Endometrium (tissue), 2 donors: Measurements from ENCODE around the gene LIMD2.
"Not testable (repeated sequence)": the region's sequence is repeated elsewhere in the genome, so short reads cannot be mapped to it uniquely, and the experiment has no call there.

Experiments used
- FAIRE-seq: peaks from 2 replicates; lab custom pipeline; 2012; peaks lifted over from hg19 to GRCh38; lab: Jason Lieb, UNC
- donor health status: control.
- donor health status: control.

LIMD2 gene

DNA sequence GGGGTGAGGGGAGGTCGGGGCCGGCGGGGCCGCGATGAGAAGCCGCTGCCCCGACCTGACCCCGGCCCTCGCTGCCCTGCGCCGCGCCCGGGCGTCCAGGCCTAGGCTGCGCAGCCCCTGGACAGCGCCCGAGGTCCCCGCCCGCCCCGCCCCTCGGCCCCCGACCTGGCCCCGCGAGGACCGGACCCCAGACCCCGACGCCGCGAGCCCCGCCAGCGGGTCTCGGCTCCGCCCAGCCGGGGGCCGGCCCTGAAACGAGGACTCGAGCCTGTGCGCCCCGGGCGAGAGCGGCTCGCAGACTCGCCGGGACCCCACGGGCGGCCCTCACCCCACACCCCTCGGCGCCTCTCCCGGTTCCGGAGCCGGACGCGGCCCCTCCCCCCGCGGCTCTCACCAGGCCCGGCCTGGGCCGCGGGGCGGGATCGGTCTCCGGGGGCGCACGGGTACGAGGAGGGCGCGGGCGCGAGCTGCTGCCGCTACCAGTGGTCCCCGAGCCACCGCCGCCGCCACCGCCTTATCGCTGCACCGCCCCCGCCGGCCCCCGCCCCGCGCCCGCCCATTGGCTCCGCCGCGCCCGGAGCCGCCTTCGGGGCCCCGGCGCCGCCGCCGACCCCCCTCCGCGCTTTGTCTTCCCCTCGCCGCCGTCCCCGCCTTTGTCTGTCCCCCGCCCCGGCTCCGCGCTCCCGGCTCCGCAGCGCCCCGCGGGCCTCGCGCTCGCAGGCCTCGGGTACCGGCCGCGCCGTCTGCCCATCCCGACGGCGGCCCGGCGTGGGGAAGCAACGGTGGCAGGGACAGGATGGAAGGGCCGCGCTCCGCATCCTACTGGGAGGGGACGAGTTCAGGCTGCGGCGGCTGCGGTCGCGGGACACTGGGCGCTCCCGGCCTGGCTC, at the start of gene LIMD2:
Gene LIMD2, minus strand, starts transcription at position 488 of the 890 bp plus-strand sequence. CDS start 827 bp downstream, outside the sequence.
- FAIRE-seq = no peak

DNA sequence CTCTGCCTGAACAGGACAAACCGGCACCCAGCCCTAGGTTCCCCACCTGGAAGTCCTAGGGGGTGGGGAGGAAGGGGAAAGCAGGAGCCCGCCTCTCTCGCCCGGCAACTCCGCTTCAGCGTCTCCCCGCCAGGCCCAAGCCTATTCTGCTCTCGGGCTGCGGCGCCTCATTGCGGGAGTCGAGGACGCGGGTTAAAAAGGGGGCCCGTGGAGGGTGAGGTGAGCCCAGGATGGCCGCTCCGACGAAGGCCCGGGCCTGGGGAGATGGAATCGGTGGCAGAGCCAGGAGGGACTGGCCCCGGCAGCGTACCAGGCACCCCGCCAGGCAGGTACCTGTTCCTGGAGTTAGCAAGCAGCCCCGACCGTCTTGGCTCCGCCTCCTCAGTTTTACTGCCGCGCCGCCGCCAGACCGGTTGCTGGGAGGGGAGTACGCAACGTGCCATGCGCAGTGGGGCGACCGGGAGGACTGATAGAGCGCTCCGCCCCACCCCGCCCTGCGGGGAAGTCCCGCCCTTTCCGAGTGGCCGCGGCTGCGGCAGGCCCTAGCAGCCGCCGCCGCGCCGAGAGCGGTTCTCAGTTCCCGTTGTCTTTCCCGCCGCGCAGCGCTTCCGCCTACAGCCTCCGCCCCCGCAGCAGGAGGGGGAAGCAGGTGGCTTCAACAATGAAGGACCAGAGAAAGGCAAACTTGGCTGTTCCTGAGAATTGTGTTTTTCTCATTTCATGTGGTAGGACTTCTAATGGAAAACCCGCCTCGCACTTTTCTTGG, 41.7 kb upstream of the LIMD2 start, which contains the start of gene STRADA:
Gene STRADA, minus strand, starts transcription at position 392 of the 766 bp plus-strand sequence. CDS start 13,430 bp downstream, outside the sequence.
- no peak for FAIRE-seq

DNA sequence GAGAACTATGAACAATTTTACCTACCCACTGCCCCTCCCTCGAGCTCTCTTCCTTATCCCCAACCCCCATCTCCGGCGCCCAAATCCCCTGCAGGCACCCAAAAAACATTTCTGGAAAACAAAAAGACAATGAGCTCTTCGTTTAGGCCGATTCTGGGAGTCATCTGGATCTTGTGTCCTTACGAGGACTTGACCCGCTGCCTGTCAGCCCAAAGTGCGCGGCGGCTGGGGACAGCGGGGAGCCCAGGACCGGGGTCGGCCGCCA, 41.1 kb upstream of the LIMD2 start:
- no peak for FAIRE-seq

DNA sequence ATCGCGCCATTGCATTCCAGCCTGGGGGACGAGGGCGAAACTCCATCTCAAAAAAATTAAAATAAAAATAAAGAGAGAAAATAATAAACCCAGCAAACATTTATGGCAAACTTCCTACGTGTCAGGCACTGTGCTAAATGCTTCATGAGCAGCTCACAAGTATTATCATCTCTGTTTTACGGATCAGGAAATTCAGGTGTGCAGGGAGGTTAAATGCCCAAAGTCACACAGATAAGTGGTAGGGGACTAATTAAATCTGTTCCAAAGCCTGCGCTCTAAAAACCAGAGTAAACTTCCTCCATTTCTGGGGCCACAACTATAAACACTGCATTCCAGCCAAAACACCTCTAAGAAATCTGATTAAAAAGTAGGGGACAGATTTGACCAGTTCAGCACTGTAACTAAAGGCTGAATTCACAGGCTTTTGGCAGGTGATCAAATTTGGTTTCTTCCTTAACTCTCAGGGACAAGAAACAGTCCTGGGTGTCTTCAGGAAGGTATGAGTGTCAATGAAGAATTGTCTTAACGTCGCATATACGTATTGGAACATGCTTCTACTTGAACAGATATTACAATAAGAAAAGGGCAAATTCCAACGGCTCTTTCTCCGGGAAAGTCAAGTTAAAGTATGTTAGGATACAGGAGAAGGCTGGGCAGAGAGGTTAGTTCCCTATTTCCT, 40.7 kb upstream of the LIMD2 start:
- no peak for FAIRE-seq

DNA sequence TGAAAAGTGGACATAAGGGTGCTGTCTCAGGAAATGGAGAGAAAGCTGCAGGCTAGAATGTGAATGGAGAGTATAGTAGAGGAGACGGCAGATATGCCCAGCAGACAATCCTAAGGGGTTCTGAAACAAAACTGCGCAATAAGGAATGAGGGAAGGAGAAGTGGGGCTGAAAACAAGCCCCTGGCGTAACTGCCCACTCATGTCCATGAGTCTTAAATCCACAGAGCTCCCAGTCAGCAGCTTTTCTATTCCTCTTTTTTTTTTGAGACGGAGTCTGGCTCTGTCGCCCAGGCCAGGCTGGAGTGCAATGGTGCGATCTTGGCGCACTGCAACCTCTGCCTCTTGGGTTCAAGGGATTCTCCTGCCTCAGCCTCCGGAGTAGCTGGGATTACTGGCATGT, 35.8 kb upstream of the LIMD2 start:
- no peak for FAIRE-seq

DNA sequence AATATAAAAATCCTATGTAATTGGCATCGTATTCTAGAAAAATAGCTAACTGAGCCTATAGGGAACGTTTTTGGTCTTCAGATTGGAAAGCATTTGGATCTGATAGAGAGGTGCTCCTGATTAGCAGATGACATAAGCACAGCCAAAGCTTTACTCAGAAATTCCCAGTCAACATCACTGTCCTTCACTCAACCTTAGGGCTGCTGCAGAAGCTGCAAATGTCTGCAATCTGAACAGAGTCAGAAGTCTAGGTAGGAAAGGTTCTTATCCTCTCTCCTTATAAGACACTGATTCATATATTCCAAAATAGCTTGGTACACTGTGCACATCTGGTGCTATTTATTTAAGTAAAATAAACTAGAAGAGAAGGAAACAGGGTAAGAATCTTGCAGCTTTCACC, 22.5 kb upstream of the LIMD2 start:
- no peak for FAIRE-seq

DNA sequence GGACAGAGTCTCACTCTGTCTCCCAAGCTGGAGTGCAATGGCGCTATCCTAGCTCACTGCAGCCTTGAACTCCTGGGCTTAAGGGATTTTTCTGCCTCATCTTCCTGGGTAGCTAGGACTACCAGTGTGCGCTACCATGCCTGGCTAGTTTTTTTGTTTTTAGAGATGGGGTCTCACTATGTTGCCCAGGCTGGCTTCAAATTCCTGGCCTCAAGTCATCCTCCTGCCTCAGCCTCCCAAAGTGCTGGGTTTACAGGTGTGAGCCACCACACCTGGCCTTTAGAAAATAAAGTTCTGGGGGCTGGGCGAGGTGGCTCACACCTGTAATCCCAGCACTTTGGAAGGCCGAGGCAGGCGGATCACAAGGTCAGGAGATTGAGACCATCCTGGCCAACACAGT, 20.3 kb upstream of the LIMD2 start:
- not testable (repeated sequence) for FAIRE-seq

DNA sequence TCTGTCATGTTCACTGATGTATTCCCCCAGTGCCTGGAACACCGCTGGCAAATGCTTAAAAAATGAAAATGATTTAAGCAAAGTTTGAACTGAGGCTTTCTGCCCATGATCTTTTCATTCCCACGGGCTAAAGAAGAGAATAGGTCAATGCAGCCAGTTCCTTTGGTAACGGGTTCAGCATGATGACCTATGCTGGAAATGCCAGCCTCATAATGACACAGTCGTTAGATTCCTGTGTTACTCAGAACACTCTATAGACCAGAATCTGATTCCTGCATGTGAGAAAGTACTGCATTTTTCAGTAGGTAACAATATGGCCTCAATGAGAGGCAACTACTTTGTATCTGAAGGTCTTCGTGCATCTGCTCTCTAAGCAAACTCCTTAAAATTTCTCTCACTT, 19.1 kb upstream of the LIMD2 start:
- no peak for FAIRE-seq

DNA sequence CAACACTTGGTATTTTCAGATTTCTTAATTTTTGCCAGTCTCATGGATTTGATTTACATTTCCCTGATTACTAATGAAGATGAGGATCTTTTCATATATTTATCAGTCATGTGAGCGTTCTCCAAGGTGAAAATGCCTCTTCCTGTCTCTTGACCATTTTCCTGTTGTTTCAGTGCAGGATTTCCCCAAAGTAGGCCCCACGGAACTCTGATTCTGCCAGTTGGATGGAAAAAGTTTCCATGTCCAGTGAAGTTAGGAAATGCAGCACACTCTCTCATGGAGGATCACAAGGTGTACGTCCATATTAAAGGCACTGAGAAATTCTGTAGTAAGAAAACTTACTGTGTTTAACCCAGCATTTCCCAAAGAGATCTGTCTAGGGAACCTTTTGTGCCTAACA, 16.5 kb upstream of the LIMD2 start:
- no peak for FAIRE-seq

DNA sequence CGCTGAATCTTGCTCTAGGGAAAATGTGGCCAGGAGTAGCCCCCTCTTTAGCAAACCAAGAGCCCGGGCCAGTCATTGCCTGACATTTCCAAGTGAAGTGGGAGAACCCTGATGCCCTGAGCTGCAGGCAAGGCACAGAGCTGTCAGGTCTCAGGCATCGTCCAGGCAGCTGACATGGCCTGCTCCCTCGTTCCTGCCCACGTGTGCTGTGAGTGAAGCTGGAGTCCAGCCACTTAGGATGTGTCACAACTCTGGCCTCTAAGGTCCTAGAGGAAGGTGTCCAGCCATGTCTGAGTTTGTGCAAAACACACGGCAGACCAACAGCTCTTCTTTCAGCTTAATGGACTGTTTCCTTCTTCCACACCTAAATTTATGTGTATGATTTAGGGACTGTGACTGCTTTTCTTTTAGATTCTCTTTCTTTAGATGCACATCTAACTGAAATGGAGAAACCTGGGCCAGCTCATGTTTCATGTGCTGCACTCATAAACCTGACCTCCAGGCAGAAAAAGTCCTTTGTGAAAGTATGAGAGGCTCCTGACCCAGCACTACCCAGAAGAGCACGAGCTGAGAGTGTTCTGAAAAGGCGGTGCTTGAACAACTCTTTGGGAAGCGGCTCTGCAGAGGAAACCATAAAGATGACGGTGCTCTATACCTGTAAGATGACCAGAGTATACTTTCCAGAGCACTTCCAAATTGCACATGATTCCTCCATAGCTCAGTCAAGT, 14.8 kb upstream of the LIMD2 start:
- FAIRE-seq = no peak

DNA sequence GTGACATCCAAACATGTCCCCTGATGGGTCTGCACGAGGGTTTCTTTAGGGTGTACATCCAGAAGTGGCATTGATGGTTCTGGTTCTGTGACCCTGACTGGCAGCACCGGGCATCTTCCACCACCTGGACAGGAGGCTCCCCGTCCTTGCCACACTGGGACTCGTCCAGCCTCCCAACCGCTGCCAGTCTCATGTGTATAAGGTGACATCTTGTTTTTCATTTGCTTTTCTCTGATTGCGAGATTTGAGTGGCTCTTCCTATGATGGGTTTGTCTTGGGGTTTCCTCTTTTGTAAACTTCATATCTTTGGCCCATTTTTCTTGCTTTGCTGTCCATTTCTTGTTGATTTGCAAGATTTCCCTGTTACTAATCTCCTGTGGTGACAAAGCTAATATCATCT, 9.2 kb upstream of the LIMD2 start:
- no peak for FAIRE-seq

DNA sequence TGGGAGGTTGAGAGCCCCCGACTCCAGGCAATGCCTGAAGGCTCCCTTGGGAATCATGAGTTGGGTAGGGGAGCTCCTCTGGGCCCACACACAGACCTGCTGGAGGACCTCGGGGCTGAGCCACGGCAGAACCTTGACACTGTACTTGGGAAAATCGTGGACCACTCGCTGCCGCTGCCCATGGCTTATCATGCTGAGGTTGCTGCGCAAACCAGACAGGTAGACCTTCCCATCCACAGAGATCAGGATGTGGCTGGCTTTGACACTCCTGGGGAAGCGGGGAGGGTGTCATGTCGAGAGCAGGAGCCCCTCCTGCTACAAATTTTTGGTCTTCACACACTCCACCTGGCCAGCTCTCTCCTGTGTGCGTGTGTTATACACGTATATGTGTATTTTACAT, 7.2 kb upstream of the LIMD2 start:
- FAIRE-seq = no peak

DNA sequence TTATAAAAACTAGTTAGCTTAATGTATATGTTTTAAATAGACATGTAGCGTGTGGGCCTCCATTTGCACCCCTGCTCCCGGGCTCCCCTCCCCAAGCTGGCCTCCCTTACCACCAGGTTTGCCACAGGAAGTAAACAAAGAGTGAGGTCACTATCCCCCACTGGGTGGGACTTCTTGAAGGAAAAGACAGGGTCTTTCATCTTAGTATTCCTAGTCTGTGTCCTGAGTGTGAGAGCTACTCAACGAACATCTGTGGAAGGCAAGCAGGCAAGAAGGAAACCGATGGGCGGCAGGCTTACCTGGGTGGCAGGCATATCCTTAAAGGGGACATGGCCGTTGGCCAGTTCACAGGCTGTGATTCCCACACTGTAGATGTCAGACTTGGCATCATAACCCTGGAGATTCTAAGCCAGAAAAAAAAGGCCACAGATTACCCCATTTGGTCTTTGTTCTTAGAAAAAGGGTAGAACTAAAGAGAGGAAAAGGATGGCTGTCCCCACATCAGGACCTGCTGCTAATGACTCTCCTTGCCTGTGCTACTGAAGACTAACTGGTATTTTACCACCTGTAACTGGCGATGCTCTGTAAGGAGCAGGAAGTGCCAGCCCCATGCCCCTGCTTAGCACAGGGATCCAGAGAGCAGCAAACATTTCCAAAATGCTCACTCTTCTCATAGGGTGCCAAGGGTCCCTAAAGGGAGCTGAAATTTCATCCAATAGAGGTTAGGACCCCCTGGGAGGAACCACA, 6.6 kb upstream of the LIMD2 start:
- no peak for FAIRE-seq

DNA sequence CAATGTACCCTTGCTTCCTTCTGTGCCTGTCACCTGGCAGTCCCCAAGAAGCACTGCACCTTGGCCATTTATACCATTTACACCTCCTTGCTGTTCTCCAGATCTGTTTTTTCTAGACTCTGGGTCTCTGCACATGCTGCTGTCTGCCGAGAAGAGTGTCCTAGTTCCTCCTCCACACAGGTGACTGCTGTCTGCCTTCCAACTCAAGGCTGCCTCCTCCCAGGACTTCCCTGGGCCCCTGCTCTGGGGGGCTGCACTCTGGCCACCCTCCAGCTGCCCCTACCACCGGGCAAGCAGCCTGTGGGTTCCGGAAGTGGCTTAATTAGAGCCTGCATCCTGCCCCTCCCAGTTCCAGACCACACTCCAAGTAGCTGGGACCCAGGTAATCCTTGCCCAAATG, 5.7 kb upstream of the LIMD2 start:
- FAIRE-seq = no peak

DNA sequence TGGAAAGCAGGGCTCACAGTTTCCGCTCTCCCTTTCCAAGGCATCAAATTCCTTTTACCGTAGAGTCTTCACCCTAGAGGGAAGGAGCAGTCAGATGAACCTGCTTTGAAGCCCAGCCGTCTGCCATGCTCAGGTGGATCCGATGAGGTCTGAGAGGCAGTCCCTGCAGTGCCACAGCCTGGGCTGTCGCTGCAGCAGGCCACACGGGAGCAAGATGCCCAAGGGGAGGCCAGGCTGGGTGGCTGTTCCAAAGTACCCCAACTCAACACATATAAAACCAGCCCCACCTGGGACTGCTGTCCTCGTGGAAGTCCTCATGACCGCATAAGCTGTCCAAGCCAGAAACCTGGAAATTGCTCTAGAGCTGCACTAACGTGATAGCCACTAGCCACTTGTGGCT, 4.9 kb upstream of the LIMD2 start:
- no peak for FAIRE-seq

DNA sequence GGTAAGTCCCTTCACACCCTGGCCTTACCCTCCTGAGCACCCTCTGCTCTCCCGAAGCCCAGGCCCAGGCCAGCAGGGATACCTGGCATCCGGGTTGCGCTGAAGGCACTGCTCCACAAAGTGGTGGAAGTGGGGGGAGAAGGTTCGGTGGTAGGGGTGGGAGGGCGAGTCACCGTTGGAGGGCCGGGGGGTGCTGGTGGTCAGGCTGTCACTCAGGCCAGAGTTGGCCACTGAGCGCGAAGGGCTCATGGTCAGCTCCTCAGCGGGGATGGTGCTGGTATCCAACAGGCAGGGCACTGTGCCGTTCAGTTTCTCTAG, 4.3 kb upstream of the LIMD2 start:
- FAIRE-seq = no peak

DNA sequence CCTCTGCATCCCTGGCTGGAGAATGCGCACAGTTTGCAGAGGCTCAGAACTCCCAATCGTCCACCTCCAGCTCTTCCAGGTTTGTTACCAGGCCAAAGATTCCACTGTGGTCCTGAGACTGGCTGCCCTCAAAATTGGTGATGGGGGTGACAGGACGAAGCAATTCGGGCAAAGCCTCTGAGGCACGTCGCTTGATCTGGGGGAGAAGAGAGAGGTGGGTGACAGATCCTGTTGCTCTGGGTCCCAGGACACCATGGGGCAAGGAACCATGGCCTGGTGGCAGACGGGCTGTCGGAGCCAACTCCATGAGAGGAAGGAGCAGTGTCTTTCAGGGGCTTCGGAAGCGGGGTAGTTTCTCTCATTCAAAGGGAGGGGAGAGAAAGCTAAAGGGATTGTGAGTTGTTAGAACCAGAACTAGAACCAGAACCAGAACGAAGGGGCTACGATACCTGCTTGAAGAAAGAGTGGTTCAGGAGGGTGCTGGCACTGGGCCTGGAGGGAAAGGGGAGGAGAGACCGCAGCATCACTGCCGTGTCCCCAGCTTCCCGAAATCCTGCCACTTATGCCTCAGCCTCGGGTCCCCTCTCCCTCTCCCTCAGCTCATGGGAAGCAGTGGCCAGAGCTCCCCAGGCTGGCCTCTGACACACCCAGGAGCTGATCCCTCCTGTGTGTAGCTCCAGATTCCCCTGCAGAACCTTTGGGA, 3.8 kb upstream of the LIMD2 start:
- FAIRE-seq = no peak

DNA sequence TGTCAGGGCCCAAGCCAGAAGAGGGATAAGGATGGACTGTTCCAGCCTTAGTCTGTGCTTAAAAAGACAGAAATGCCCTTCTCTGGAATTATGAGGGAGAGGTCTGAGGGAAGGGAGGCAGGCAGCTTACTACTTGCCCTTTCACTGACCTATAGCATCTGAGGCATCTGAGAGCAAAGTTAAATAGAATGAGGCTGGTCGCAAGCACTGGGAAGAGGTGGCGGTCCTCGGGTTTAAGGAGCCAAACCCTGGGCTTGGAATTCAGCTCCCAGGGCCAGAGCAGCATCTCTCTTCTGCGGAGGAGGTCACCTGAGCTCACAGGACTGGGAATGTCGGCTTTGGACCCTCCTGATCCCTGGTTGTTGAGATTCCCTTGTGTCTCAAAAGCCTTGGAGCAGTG, 3.1 kb upstream of the LIMD2 start:
- FAIRE-seq = no peak

DNA sequence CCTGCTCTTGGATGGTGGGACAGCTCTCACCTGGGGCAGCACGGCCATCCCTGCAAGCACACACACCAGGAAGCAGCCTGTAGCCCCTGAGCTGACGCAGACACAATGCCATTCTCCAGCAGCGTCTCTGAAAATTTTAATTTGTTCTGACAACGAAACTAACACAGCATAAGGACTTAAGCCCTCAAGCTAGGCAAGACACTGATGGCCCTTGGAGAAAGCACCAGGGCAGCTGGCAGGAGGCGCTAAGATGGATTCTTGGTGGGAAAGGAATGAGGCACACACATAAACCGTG, 2.7 kb upstream of the LIMD2 start:
- no peak for FAIRE-seq

DNA sequence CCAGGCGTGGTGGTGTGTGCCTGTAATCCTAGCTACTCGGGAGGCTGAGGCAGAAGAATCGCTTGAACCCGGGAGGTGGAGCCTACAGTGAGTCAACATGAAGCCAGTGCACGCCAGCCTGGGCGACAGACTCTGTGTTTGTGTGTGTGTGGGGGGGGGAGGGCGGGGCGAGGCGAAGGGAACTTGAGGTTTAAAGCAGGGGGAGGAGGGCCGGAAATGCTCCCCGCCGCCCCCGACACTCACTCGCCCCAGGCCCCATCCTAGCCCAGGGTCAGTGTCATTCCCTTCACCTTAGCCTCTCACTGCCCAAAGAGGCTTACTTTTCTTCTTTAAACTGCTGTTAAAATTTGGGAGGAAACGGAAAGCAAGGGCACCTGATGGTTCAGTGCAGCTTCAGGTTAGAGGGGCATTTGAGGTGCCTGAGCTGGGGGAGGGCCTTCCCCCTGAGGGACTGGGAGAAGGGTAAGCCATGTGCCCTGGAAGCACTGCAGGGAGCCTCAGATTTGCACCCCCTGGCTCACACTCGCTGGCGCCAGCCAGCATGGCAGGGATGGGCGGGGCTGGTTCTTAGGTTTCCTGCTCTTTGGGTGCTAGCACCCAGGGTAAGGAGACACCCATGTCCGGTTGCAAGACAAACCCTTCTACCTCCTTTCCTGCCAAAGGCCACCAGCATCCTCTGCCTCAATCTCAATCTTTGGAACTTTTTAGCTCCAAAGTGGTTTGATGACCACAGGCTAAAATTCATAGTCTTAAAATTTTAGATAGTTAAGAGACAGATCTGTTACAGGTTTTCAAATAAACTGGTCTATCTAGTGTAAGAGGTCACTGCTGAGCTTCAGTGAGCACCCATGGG, 2.2 kb upstream of the LIMD2 start:
- no peak for FAIRE-seq

DNA sequence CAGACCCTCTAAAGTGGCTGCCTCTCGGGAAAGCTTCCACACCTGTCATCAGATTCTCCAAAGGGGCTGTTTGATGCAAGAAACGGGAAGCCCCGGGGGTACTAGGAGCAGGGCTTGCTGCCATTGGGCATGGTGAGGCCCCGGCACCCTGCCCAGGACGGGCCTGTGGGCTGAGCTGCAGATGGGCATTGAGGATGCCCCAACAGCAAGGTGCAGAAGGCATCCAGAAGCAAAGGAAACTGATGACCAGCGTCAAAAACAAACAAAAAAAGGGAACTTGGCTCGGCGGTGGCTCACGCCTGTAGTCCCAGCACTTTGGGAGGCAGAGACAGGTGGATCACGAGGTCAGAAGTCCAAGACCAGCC, 1.5 kb upstream of the LIMD2 start:
- FAIRE-seq = no peak
